Panc1 (cell line): Measurements from ENCODE around the gene XKR7. TPM values are rescaled to one million over a fixed set of nuclear protein-coding genes. Genes with fewer than 3 reads are reported as not detected.

ENCODE experiments used
- ATAC-seq: fragments of 200-7000 bp; cut with Tn5 transposase; 2 replicates; pipeline ENCODE4 v1.9.1; 2020; ENCODE audit warnings: mild to moderate bottlenecking, moderate library complexity
- BruUV-seq: library from RNA; stranded (reverse); fragments of 400-500 nt; replicated peaks from 2 replicates; lab custom pipeline; 2021; lab: Mats Ljungman, UMichigan
- CTCF ChIA-PET: fragments of 300-600 bp; sonication (Branson Sonifier 250); formaldehyde crosslinking; loops from one replicate; lab custom pipeline; 2022; ENCODE audit warnings: antibody characterized with exemption; lab: Charles Lee
- POLR2A ChIA-PET: fragments of 300-600 bp; sonication (Branson Sonifier 250); formaldehyde crosslinking; loops from one replicate; lab custom pipeline; 2022; ENCODE audit warnings: antibody characterized with exemption; lab: Charles Lee
- DNase-seq: peaks from one replicate; pipeline ENCODE4 v3.0.0-alpha.2; 2010; ENCODE audit warnings: low read depth, low spot score
- H3K27ac ChIP-seq: 2 replicates; pipeline ENCODE4 v1.5.1; 2011; ENCODE audit warnings: mild to moderate bottlenecking, low read length, inconsistent platforms
- H3K27me3 ChIP-seq: fragments of 200-500 bp; sonication (Bioruptor generic); 2 replicates; pipeline ENCODE4 v1.6.0; 2014; ENCODE audit warnings: low read length, inconsistent platforms; ENCODE audit not compliant: control insufficient read depth, insufficient read depth
- H3K36me3 ChIP-seq: fragments of 200-500 bp; sonication (Bioruptor generic); 2 replicates; pipeline ENCODE4 v1.5.1; 2014; ENCODE audit warnings: inconsistent platforms, mild to moderate bottlenecking, low read length, moderate library complexity; ENCODE audit not compliant: control insufficient read depth, insufficient read depth
- H3K4me1 ChIP-seq: 2 replicates; pipeline ENCODE4 v1.5.1; 2011; ENCODE audit warnings: inconsistent platforms, mild to moderate bottlenecking, low read length, moderate library complexity; ENCODE audit not compliant: control insufficient read depth, insufficient read depth
- H3K4me3 ChIP-seq, 2 experiments: 2 replicates each; pipeline ENCODE4 v1.5.1; 2011 to 2012; ENCODE audit warnings: low read depth in 2 of 2, low read length in 2 of 2, mild to moderate bottlenecking in 2 of 2, inconsistent platforms in 1 of 2, moderate library complexity in 1 of 2
- H3K9me3 ChIP-seq: fragments of 200-500 bp; sonication (Bioruptor generic); 2 replicates; pipeline ENCODE4 v1.5.1; 2014; ENCODE audit warnings: low read depth, mild to moderate bottlenecking, inconsistent platforms, low read length, moderate library complexity; ENCODE audit not compliant: control insufficient read depth, insufficient read depth
- POLR2AphosphoS5 ChIP-seq: IDR thresholded peaks from 2 replicates; pipeline ENCODE4 v1.6.1; 2012; ENCODE audit warnings: mild to moderate bottlenecking, low read depth, low read length, moderate library complexity
- SIN3A ChIP-seq: IDR thresholded peaks from 2 replicates; pipeline ENCODE4 v1.6.1; 2012; ENCODE audit warnings: low read depth, mild to moderate bottlenecking, low read length, moderate library complexity, borderline replicate concordance; ENCODE audit not compliant: insufficient read depth
- TCF7L2 ChIP-seq: IDR thresholded peaks from 2 replicates; pipeline ENCODE4 v1.6.1; 2011; ENCODE audit warnings: mild to moderate bottlenecking, low read depth, low read length, inconsistent platforms
- in situ Hi-C: cut with HindIII; loops from 2 replicates; pipeline ENCODE4 v1.10.0; 2016; ENCODE audit warnings: low sequenced_read_pairs, low pct_unique_long_range_greater_than_20kb
- intact Hi-C: fragments of 100-400 bp; cut with micrococcal nuclease; formaldehyde crosslinking; loops from one replicate; pipeline ENCODE4 v1.10.0; 2022; ENCODE audit not compliant: unreplicated experiment
- total RNA-seq: library from RNA; stranded (reverse); gene quantifications from one replicate; pipeline ENCODE4 v1.2.1, GENCODE V29; 2021; ENCODE audit not compliant: unreplicated experiment
- TF ChIP-seq, protein P1 (sequence below): fragments of 450-650 bp; IDR thresholded peaks from 2 replicates; pipeline ENCODE4 v1.5.1; 2017; ENCODE audit warnings: mild to moderate bottlenecking
- TF ChIP-seq, protein P2 (sequence below), 2 experiments: IDR thresholded peaks; 2 replicates each; pipeline ENCODE4 v1.6.1; 2011 to 2012; ENCODE audit warnings: low read depth in 2 of 2, control low read depth in 1 of 2, low read length in 1 of 2, mild to moderate bottlenecking in 1 of 2, moderate library complexity in 1 of 2; ENCODE audit not compliant: insufficient read depth in 1 of 2

Gene XKR7
- total RNA-seq, 1 experiment from 2014 or later = 6.2 TPM

DNA sequence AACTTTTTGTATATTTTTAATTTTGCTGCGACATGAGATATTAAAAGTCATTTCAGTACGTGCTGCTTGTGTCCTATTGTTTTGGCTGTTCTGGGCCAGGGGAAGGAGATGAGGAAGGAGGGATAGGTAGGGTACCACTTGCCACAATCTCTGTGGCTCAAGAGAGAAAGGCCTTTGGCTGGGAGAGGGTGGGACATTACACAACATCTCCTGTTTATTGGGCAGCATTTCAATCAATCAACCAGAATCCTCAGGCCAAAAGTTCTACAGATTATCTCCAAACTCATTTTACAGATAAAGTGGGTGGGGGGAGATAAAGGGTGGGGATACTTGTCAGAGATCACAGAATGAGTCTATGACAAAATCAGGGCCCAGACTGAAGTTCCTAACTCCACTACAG is 35.4 kb downstream of the XKR7 start:
- ATAC-seq (no peak), DNase-seq (no peak)
- Histone ChIP-seq H3K4me3 (no peak overlapping the region), H3K36me3 (no peaks in the 10 kb centered on the region), H3K4me1 (peaks cover 15% of the 10 kb centered on the region), H3K27ac (peak overlapping the region; percentile 24; the same call in 1 of the 2 replicates), H3K27me3 (no peaks in the 10 kb centered on the region), H3K9me3 (no peaks in the 10 kb centered on the region)
- POLR2A ChIA-PET = interaction anchor here (0.6 kb wide), 1 partner anchor 313 kb away, joined by 4 read pairs; no protein-coding TSS in a partner anchor
- in situ Hi-C loops = no loop called here
- intact Hi-C loops = no loop called here
- no peak for TF ChIP-seq TCF7L2
- TF ChIP-seq, protein P1, sequence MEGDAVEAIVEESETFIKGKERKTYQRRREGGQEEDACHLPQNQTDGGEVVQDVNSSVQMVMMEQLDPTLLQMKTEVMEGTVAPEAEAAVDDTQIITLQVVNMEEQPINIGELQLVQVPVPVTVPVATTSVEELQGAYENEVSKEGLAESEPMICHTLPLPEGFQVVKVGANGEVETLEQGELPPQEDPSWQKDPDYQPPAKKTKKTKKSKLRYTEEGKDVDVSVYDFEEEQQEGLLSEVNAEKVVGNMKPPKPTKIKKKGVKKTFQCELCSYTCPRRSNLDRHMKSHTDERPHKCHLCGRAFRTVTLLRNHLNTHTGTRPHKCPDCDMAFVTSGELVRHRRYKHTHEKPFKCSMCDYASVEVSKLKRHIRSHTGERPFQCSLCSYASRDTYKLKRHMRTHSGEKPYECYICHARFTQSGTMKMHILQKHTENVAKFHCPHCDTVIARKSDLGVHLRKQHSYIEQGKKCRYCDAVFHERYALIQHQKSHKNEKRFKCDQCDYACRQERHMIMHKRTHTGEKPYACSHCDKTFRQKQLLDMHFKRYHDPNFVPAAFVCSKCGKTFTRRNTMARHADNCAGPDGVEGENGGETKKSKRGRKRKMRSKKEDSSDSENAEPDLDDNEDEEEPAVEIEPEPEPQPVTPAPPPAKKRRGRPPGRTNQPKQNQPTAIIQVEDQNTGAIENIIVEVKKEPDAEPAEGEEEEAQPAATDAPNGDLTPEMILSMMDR = no peak
- no peak for TF ChIP-seq POLR2AphosphoS5
- TF ChIP-seq SIN3A = no peak
- TF ChIP-seq, protein P2, sequence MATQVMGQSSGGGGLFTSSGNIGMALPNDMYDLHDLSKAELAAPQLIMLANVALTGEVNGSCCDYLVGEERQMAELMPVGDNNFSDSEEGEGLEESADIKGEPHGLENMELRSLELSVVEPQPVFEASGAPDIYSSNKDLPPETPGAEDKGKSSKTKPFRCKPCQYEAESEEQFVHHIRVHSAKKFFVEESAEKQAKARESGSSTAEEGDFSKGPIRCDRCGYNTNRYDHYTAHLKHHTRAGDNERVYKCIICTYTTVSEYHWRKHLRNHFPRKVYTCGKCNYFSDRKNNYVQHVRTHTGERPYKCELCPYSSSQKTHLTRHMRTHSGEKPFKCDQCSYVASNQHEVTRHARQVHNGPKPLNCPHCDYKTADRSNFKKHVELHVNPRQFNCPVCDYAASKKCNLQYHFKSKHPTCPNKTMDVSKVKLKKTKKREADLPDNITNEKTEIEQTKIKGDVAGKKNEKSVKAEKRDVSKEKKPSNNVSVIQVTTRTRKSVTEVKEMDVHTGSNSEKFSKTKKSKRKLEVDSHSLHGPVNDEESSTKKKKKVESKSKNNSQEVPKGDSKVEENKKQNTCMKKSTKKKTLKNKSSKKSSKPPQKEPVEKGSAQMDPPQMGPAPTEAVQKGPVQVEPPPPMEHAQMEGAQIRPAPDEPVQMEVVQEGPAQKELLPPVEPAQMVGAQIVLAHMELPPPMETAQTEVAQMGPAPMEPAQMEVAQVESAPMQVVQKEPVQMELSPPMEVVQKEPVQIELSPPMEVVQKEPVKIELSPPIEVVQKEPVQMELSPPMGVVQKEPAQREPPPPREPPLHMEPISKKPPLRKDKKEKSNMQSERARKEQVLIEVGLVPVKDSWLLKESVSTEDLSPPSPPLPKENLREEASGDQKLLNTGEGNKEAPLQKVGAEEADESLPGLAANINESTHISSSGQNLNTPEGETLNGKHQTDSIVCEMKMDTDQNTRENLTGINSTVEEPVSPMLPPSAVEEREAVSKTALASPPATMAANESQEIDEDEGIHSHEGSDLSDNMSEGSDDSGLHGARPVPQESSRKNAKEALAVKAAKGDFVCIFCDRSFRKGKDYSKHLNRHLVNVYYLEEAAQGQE (IDR thresholded peaks at IDR 0.05; ENCODE audit: insufficient read depth in 1 of 2, low read depth in 2 of 2, low read length in 1 of 2) = no peak
- CTCF ChIA-PET = interaction anchor here (0.6 kb wide), 1 partner anchor 14 kb away, joined by 3 read pairs; no protein-coding TSS in a partner anchor
- BruUV-seq = no TSS peak

DNA sequence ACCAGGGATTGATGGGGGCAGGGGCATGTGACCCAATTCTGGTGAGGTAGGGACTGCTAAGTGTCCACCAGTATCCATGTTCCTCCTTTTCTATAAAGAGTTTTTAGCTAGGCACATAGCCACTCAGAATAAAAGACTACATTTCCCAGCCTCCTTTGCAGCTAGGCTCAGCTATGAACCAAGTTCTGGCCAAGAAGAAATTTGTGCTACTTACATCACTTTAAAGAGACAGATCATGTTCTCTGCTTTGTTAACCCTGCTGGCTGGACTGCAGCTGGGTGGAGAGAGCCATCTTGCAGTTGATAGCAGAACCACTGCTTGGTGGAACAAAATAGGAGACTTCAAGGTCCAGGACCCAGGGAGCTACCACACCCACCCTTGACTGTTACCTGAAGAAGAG is 37.0 kb downstream of the XKR7 start:
- no TSS peak for BruUV-seq
- Histone ChIP-seq H3K27ac (peak overlapping the region; percentile 12; the same call in 1 of the 2 replicates), H3K4me3 (no peak overlapping the region), H3K9me3 (no peaks in the 10 kb centered on the region), H3K4me1 (peaks cover 18% of the 10 kb centered on the region), H3K27me3 (no peaks in the 10 kb centered on the region), H3K36me3 (no peaks in the 10 kb centered on the region)
- in situ Hi-C loops = no loop called here
- intact Hi-C loops = no loop called here
- TF ChIP-seq, protein P1 = no peak
- TF ChIP-seq, protein P2 (IDR thresholded peaks at IDR 0.05; ENCODE audit: insufficient read depth in 1 of 2, low read depth in 2 of 2, low read length in 1 of 2) = no peak
- TF ChIP-seq POLR2AphosphoS5 (no peak), SIN3A (no peak), TCF7L2 (no peak)
- ChIA-PET CTCF (interaction anchor here (0.6 kb wide), 1 partner anchor 257 kb away, joined by 5 read pairs; no protein-coding TSS in a partner anchor), POLR2A (no interaction called here)
- ATAC-seq (peak; percentile 62), DNase-seq (no peak)
